Measurements from ENCODE around the gene CDC42EP2. TPM values are rescaled to one million over a fixed set of nuclear protein-coding genes. Genes with fewer than 3 reads are reported as not detected.

The CDC42EP2 gene, protein sequence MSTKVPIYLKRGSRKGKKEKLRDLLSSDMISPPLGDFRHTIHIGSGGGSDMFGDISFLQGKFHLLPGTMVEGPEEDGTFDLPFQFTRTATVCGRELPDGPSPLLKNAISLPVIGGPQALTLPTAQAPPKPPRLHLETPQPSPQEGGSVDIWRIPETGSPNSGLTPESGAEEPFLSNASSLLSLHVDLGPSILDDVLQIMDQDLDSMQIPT
- total RNA-seq: 5.4 and 10.1 TPM in 2 replicates

DNA sequence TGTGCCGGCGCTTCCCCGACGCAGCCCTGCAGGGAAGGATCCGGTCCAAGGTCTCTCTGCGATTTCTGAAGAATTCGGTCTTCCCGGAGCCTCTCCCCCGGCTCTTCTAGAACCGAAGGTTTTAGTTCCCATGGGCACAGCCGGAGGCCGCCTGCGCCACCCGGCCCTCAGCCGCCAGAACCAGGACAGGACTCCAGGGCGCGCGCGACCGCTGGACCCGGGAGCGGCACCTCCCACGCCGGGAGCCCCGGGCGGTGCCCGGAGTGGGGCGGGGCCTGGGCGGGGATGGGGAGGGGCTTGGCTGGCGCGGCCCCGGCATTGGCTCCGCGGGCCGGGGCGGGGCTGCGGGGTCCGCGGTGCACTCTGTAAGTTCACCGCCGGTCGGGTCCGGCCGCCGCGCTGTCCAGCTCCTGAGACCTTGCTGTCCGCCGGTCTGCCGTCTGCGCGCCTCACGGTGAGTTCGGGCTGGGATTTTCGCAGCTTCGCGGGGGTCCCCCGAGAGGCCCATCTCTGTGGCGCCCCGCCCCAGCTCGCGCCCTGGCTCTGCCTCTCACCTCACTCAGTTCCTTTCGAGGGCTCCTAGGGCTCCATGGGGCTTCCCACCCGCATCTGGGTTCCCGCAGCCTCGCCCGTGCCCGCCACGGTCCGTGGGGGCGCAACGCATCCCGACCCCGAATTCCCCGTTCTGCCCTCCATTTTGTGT, at the start of gene CDC42EP2:
Gene CDC42EP2, plus strand, starts transcription at position 366 of the 703 bp plus-strand sequence. CDS start 6,033 bp downstream, outside the sequence.
- DNase-seq (ENCODE audit: low read depth in 2 of 2): peak; percentile 90

DNA sequence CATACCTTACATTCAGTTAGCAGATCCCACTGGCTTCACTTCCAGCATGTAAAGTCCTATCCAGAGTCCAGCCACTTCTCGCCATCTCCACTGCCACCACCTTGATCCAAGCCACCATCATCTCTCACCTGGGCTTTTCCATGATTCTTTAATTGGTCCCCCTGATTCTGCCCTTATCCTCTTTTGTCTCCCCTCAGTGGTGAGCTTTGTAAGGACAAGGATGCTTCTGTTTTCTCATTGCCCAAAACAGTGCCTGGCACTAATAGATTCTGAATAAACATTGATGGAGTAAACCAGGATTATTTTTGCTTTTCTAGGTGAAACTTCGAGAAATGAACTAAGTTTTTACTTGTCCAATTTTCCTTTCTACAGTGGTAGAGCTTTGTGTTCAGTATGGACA, 48.5 kb upstream of the CDC42EP2 start:
- no peak for DNase-seq (ENCODE audit: low read depth in 2 of 2)

DNA sequence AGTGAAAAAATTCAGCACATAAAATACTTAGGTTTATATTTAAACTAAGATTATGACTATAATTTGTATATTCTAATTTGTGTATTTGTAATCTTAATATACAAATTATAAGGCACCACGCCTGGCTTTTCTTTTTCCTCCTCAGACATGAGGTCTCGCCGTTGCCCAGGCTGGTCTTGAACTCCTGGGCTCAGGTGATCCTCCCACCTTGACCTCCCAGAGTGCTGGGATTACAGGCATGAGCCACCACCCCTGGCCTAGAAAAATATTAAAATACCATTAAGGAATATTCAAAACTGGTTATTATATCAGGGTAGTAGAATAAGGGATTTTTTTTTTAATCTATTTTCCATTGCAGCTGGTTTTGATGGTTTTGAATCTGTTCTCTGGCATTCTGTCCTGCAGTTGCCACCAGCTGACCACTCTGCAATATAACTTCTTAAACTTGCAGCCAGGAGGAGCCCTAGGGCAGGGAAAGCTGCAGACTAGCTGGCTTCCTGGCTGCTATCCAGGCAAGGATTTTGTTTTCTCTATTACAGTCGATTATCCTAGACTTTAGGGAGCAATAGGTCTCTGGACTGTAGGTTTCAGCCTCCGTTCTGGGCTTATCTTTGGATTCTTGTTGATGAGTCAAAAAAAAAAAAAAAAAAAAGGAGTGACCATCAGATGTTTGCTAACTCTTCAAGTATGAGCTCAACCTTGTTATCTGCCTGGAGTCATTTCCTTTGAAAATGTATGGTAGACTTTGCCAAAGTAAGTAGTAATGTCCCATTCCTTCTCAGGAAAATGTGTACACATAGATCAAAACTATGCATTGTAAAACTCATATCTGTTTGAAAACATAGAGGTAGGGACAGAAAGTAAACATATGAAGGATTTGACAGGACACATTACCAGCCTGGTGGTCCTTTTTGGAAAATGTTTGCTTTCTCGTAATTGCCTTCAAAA, 39.7 kb upstream of the CDC42EP2 start:
- peak; percentile 88 to 97 for DNase-seq (ENCODE audit: low read depth in 2 of 2)

DNA sequence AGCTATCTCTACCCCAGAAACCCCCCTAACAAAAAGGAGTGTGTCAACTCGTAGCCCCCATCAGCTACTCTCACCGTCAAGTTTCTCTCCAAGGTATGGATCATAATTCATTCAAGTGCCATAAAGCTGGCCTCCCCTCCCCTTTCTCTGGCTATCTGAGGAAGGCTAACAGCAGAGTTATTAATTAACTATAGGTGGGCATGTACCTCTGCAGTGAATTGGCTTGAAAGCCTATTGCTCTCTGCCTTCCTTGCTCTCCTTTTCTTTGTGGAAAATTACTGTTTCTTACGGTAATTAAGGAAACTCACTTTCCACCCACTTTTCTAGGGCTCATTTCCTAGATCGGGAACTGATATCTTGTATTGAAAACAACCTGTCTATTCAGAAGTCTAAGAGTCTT, 38.8 kb upstream of the CDC42EP2 start:
- no peak for DNase-seq (ENCODE audit: low read depth in 2 of 2)

DNA sequence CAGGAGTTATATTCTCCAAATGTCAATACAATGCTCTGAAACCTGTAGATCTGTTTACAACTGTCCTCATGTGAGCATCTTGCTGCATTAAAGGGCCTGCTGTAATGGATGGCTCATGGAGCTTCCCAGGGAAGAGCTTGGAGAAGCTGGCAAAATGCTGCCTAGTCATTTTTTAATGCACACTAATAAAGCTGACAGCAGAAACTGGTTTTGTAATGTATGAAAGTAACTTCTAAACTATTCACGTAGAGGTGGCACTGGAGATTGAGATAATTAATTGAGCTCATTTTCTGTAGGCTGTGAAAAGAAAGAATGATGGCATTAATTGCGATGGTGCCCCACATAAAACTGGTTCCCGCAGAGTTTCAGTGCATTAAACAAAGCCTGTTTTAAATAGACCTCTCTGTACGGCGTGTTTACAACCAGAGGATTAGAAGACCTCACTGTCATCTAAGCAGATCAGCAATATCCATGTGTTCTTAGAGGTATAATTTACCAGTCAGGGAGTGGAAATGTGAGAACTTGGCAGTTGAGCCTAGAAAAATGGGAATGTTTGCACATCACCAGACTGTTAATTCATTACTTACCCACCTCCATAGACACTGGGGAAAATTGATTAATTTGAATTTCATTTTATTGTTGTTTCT, 36.9 kb upstream of the CDC42EP2 start:
- DNase-seq (ENCODE audit: low read depth in 2 of 2): no peak

DNA sequence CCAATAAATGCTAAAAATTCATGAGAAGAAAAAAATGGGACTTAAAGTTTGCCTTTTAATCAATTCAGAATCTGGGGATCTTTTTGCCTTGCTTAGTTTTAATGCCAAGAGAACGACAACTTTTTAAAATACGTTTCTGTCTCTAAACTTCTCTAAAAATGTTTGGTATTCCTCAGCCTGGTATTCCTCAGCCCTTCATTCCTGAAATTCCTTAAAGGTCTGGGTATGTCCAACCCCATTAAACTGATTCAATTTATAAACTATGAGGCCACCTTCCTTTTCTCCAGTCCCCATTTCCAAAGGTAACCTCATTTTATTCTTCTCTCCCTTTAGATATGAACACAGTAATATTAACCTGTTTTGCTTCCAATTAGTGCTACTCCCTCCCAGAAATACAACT, 36.3 kb upstream of the CDC42EP2 start:
- DNase-seq (ENCODE audit: low read depth in 2 of 2): no peak

DNA sequence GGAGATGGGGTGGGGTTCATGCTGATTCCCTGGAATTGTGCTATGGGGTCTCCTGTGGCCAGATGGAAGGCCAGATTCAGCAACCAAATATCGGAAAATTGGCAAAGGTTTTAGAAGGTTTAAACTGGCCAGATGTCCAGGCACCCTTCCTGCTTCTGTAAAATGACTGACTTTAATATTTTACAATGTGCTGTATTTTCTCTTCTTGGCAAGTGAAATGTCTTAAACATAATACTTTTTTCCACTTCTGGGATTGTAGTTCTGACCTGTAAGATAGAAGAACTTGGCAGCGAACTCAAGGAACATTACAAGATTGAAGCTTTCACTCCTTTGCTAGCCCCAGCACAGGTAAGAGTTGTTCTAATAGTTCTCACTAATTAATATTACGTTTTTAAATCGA, 35.4 kb upstream of the CDC42EP2 start:
- no peak for DNase-seq (ENCODE audit: low read depth in 2 of 2)

DNA sequence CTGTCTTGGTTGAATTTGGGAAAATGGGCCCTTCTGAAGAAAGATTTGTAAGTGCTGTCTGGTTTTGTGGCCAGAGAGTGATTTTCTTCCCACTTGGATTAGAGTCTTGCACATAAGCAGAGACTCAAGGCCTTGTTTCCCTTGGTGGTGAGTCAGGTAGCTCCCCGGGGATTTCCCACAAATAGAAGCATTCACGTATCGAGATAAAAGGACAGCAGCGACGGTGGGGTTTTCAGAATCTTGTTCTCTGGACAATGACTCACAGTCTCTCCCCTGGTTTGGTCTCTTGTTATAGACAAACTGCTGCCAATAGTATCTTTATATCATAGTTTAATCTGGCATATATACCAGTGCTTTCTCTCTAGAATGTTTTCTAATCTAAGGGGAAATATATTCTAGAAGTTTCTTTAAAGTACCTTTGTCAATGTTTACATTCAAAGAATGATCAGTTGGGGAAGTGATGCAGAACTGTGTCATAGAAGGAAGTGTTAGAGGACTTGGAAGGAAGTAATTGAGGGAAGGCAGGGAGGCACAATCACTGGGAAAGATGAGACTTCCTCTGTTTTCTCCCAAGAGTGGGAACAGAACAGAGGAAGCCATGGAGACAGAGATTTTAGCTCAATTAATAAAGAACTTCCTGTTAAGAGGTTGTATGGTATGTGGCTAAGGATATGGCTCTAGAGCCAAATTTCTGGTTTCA, 34.8 kb upstream of the CDC42EP2 start:
- DNase-seq (ENCODE audit: low read depth in 2 of 2): peak; percentile 31 to 95

DNA sequence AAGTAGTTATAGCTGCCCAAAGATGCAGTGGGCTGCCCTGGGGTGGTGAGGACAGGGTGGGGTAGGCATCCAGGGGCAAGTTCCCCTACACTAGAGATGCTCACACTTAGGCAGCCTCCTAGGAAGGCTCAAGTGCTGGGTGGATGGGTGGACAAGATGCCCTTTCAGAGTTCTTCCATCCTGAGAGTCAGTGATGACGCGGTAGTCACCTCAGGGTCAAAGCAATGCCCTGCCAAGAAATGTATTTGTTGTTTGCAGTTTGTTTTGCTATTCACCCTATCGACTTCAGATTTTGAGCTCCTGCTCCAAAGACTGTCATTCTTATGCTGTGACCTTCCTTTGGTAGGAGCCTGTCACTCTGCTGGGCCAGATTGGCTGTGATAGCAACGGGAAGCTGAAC, 34.0 kb upstream of the CDC42EP2 start:
- peak in 1 of 2 donors; percentile 53 for DNase-seq (ENCODE audit: low read depth in 2 of 2)

DNA sequence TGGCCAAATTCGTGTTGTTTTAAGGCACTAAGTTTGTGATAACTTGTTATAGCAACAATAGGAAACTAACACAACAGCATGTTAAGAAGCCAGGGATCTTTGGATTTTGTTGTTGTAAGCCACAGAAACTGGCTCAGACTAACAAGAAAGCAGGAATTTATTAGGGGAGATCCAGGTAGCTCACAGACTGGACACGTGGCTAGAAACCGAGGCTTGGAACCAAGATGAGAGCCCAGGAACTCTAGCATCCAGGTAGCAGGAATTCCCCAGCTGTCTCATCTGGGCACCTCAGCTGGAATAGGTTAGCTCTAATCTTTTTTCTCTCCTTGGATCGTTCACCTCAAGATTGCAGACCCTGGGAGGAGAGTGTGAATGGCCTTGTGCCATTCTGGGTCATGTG, 28.0 kb upstream of the CDC42EP2 start:
- DNase-seq (ENCODE audit: low read depth in 2 of 2): no peak

DNA sequence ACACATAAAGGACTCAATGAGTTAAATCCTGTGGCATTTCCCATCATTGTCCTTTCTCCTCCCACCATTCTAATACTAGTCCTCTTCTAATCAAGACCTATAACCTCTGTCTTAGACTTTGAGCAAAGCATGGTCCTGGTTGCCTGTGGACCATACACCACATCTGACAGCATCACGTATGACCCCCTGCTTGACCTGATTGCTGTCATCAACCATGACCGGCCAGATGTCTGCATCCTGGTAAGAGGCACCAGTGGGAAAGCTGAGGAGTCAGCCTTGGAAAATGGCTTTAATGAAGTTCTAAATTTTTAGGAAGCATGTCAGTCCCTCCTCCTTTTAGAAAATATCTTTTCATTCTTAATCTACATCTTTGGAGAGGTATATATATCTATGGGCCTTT, 27.1 kb upstream of the CDC42EP2 start:
- no peak for DNase-seq (ENCODE audit: low read depth in 2 of 2)

DNA sequence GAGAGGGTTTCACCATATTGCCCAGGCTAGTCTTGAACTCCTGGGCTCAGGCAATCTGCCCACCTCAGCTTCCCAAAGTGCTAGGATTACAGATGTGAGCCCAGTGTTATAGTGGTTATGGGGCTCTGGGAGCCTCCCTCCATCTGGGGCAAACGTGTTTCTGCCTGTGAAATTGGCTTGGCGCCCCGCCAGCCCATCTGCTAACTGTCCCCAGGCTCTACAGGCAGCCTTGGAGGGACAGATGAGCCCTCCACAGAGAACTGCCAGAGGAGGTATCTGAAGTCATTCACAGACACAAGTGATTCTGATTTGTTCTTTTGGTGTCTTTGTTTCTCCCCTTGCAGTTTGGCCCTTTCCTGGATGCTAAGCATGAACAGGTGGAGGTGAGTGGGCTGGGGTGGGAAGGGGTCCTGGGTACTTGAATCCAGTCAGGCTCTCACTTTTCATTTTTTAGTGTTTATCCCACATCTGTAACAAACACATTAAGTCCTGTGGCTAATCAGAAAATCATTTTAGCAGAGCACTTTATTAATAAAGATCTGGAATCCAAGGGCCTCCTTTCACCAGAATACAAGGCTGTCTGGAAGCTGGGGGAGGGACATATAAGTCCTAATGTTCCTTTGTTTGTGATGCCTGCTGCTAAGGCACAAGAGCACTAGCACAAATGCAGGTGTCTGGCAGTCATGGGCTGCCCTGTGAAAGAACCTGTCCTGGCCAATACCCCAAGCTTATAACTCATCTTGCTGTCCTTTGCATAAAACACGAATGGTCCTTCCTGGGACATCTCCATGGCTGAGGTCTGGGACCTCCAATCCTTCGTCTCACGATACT, 25.7 kb upstream of the CDC42EP2 start:
- peak in 1 of 2 donors; percentile 23 for DNase-seq (ENCODE audit: low read depth in 2 of 2)

DNA sequence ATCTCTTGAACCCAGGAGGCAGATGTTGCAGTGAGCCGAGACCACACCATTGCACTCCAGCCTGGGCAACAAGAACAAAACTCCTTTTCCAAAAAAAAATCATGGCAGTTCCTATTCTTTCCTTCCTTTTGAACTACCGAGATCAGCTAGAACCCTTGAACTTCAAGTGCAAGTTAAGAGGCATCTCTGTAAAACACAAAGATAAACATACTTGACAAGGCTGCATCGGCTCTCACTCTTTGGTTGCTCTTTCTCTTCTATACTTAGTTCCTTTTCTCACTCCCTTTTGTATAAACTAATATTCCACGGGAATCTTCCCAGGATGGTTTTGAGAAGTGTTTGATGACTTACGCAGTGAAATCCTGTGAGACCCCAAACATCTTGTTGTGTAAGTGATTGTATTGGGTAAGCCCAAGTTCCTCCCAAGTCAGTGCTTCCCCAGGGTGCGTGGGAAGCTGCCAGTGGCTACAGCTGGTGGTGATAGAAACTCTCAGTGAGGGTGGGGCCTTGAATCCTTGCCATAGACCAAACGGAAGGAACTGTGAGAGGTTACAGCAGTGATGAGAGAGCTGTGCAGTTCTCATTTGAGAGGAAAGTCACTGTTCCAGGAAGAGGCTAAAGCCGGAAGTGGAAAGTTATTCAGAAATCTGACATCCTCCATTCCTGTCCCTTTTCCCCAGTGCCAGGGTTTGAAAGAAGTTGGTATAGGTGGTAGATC, 24.1 kb upstream of the CDC42EP2 start:
- peak; percentile 92 to 94 for DNase-seq (ENCODE audit: low read depth in 2 of 2)

DNA sequence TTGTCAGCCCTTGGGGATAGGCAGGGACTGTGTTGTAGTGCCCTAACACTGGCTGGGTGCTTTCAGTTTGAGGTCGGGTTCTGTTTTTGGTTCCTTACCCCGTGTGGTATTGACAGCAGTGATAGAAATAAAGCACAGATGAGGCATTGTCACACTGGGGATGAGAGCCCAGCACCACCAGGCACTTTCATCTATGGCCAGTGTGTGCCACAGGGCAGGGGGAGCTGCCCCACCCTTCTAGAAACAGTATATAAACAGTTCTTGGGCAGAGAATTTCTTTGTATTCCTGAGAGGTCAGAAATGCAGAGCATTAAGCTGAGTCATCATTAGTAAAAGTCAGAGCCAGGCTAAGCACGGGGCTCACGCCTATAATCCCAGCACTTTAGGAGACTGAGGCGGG, 23.1 kb upstream of the CDC42EP2 start:
- DNase-seq (ENCODE audit: low read depth in 2 of 2): peak; percentile 40 to 45

DNA sequence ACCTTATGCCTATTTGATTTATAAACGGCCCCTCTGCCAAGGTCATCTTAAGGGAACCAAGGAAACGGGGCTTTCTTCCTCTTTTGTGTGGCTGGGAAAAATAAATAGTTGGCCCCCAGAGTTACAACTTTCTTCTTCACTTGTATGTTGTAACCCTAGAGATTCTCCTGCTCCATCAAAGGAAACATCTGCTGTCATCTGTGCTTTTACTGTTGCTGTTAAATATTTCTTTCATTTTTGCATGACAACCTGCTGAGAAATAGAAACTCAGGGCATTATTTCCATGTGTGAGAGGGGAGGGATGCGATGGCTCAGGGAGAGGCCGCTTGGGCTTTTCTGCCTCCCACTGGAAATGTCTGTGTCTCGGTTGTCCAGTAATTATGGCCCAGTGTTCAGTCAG, 21.8 kb upstream of the CDC42EP2 start:
- peak in 1 of 2 donors; percentile 54 for DNase-seq (ENCODE audit: low read depth in 2 of 2)

DNA sequence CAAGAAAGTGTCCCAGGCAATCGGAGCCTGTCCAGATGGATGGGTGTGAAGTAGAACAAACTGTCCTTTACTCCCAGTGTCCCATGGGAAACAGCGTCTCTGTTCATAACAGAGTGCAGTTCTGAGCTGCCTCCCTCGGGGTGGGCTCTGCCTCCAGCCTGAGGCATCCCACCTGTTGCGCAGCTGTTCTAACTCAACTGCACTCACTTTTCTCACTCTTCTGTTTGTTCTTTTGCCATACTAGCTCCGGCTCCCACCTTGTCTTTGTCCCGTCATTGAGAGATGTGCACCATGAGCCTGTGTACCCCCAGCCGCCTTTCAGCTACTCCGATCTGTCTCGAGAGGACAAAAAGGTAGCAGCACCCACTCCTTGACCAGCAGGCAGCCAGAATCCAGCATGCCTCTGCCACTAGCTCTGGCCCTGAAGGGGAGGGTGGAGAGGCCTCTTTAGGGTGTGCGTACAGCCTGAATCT, 20.7 kb upstream of the CDC42EP2 start:
- no peak for DNase-seq (ENCODE audit: low read depth in 2 of 2)

DNA sequence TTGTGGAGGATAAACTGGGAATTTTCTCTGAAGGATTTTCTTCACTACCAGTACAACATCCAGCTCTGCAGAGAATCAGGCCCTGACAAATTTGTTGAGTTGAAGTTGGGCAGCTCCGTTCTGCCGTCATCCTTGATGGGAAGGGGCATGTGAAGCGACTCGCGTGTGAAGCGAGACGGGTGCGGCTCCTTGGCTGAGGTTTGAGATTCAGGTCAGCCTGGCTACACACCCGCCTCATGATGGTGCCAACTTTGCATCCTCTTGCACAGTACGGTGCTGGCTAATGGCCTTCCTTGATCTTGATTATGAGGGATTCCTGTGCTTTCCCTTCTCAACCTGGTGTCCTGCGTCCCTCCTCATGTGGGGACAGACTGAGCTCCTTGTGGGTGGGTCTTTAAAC, 19.7 kb upstream of the CDC42EP2 start:
- no peak for DNase-seq (ENCODE audit: low read depth in 2 of 2)

DNA sequence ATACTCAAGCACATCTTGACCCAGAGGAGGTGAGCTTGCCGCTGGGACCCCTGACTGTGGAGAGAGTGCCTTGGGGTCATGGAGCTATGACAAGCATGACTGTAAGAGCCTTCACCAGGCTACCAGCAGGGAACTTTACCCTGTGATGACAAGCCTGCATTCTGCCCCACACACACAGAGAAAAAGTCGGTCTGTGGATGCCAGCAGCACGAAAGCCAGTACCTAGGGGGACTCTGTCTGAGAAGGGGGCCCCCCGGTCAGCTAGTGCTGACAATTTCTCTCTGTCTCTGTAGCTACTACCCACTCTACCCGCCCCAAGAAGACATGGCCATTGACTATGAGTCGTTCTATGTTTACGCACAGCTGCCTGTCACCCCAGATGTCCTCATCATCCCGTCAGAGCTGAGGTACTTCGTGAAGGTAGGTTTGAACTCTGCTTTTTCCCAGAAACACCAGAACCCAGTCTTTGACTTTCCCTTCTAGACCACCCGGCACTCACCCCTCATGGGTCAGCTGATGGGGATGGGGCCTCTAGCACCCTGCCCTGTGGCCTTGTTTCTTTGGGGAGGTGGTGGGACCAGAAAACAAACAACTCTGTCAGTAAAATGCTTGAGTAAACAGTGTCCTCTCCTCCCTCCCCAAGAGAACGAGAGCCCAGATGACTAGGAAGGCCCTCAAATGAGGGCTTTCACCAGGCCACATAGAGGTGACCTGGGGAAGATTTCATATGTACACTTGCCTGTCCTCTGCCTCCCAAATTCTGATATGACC, 18.9 kb upstream of the CDC42EP2 start:
- no peak for DNase-seq (ENCODE audit: low read depth in 2 of 2)

All from lung microvascular endothelial cell (primary cell).